CD4-positive, alpha-beta T cell (primary cell): ENCODE measurements around the gene MAST4. TPM values are rescaled to one million over a fixed set of nuclear protein-coding genes. Genes with fewer than 3 reads are reported as not detected.

Experiments
- ATAC-seq: fragments of 200-7000 bp; cut with Tn5 transposase; one replicate; pipeline ENCODE4 v1.10.0; 2022; ENCODE audit warnings: mild to moderate bottlenecking; ENCODE audit not compliant: poor library complexity
- CTCF ChIA-PET: fragments of 350-600 bp; sonication (Branson Sonifier 250); formaldehyde crosslinking; loops from one replicate; lab custom pipeline; 2021; ENCODE audit warnings: antibody characterized with exemption, inconsistent platforms; lab: Charles Lee
- POLR2A ChIA-PET: fragments of 350-600 bp; sonication (Branson Sonifier 250); formaldehyde crosslinking; loops from one replicate; lab custom pipeline; 2021; ENCODE audit warnings: antibody characterized with exemption, inconsistent platforms; lab: Charles Lee
- DNase-seq, 14 experiments: peaks; one replicate each; pipeline ENCODE4 v3.0.0-alpha.2; 2013 to 2020; ENCODE audit warnings: mixed read lengths in 2 of 14
- H3K27ac ChIP-seq, 2 donors: one replicate each; pipeline versions ENCODE4 v1.5.1 to v1.7.0; 2013; ENCODE audit warnings: low read length in 2 of 2, low read depth in 1 of 2, mild to moderate bottlenecking in 1 of 2
- H3K27me3 ChIP-seq, 2 experiments: 1 replicate in 1 of 2; 2 replicates in 1 of 2; pipeline versions ENCODE4 v1.6.1 to v1.7.0; 2013; ENCODE audit warnings: low read length in 2 of 2, control low read depth in 1 of 2, mild to moderate bottlenecking in 1 of 2, moderate library complexity in 1 of 2; ENCODE audit not compliant: insufficient read depth in 2 of 2, control insufficient read depth in 1 of 2
- H3K36me3 ChIP-seq: one replicate; pipeline ENCODE4 v1.6.1; 2013; ENCODE audit warnings: low read length, control low read depth; ENCODE audit not compliant: insufficient read depth
- H3K4me1 ChIP-seq: one replicate; pipeline ENCODE4 v1.6.1; 2013; ENCODE audit warnings: low read length, control low read depth; ENCODE audit not compliant: insufficient read depth
- H3K4me3 ChIP-seq: one replicate; pipeline ENCODE4 v1.5.1; 2013; ENCODE audit warnings: mild to moderate bottlenecking, low read length, moderate library complexity
- H3K9me3 ChIP-seq, 2 experiments: 1 replicate in 1 of 2; 2 replicates in 1 of 2; pipeline versions ENCODE4 v1.6.1 to v1.7.0; 2013; ENCODE audit warnings: low read length in 2 of 2, mild to moderate bottlenecking in 2 of 2, control low read depth in 1 of 2, moderate library complexity in 1 of 2; ENCODE audit not compliant: control insufficient read depth in 1 of 2, insufficient read depth in 1 of 2
- H3K27ac Mint-ChIP-seq: one replicate; pipeline ENCODE4 v1.8.0; 2020; ENCODE audit warnings: mixed read lengths
- H3K27me3 Mint-ChIP-seq: one replicate; pipeline ENCODE4 v1.8.0; 2021; ENCODE audit warnings: mixed read lengths
- H3K36me3 Mint-ChIP-seq: one replicate; pipeline ENCODE4 v1.8.0; 2021; ENCODE audit warnings: low read depth, mixed read lengths
- H3K4me1 Mint-ChIP-seq: one replicate; pipeline ENCODE4 v1.8.0; 2021; ENCODE audit warnings: low read depth, mixed read lengths
- H3K4me3 Mint-ChIP-seq: one replicate; pipeline ENCODE4 v1.8.0; 2020; ENCODE audit warnings: mild to moderate bottlenecking, mixed read lengths
- H3K9me3 Mint-ChIP-seq: one replicate; pipeline ENCODE4 v1.8.0; 2020; ENCODE audit warnings: mixed read lengths
- intact Hi-C, 2 experiments: fragments of 100-400 bp; cut with DNase I in 1 of 2; cut with micrococcal nuclease in 1 of 2; formaldehyde crosslinking; loops; one replicate each; pipeline versions ENCODE4 v1.15.1 to v1.9.0; 2023 to 2025; cut with DNase I, micrococcal nuclease
- total RNA-seq, 174 experiments: library from RNA in 2 of 174; stranded (reverse) in 2 of 174; gene quantifications; one replicate each; pipeline ENCODE4 v1.2.3 and lab custom pipeline; 2021 to 2026
- TF ChIP-seq, protein P1 (sequence below): fragments of 200-600 bp; IDR thresholded peaks from one replicate; pipeline ENCODE4 v1.8.0; 2022; ENCODE audit warnings: antibody characterized with exemption, mild to moderate bottlenecking

Gene MAST4
- total RNA-seq, 2 experiments from 2014 or later: 21.3 to 21.6 TPM

DNA sequence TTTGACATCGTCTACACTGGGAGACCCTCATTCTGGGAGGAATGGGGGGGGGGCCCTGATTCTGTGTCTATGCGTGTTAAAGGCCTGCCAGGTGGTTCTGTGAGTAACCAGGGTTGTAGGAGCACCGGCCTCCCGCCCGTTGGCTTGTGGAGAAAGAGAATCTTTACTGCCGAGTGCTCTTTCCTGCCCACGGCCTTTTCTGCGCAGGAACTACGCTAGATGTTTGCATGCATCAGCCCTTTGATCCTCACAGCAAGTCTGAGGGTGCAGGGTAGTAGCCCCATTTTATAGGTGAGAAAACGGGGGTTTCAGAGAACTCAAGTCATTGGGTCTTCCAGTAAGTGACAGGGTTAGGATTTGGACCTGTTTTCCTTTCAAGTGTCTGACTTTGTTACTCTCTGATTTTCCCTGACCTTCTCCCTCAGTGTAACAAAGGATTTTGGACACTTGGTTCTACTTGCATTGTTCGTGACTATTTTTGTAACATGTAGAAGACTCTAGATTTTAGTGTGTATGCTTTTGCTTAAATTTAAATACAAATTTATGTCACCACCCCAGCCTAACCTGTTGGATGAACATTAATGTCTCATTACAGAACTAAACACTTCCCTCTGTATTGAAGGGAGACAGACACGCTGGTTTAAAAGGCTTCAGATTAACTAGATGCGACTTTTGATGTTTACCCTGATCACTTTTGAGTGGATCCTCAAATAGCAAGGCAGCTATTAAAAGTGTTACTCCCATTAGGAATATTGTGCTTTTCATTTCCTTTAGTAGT is 22.0 kb downstream of the MAST4 start:
- CTCF ChIA-PET: no interaction called here
- Mint-ChIP-seq H3K27me3 (peaks cover 8% of the 10 kb centered on the region), H3K4me3 (no peak overlapping the region), H3K9me3 (no peaks in the 10 kb centered on the region), H3K4me1 (peaks cover 9% of the 10 kb centered on the region), H3K36me3 (no peaks in the 10 kb centered on the region), H3K27ac (no peak overlapping the region)
- ATAC-seq (no peak), DNase-seq (no peak)
- H3K27me3 ChIP-seq: peaks cover 0 to 5% of the 10 kb centered on the region in 2 experiments
- no peak overlapping the region for H3K4me3 ChIP-seq
- TF ChIP-seq, protein P1, sequence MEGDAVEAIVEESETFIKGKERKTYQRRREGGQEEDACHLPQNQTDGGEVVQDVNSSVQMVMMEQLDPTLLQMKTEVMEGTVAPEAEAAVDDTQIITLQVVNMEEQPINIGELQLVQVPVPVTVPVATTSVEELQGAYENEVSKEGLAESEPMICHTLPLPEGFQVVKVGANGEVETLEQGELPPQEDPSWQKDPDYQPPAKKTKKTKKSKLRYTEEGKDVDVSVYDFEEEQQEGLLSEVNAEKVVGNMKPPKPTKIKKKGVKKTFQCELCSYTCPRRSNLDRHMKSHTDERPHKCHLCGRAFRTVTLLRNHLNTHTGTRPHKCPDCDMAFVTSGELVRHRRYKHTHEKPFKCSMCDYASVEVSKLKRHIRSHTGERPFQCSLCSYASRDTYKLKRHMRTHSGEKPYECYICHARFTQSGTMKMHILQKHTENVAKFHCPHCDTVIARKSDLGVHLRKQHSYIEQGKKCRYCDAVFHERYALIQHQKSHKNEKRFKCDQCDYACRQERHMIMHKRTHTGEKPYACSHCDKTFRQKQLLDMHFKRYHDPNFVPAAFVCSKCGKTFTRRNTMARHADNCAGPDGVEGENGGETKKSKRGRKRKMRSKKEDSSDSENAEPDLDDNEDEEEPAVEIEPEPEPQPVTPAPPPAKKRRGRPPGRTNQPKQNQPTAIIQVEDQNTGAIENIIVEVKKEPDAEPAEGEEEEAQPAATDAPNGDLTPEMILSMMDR: no peak
- POLR2A ChIA-PET: no interaction called here
- intact Hi-C loops: no loop called here
- H3K4me1 ChIP-seq: no peaks in the 10 kb centered on the region
- no peak overlapping the region for H3K27ac ChIP-seq
- no peaks in the 10 kb centered on the region for H3K36me3 ChIP-seq
- no peaks in the 10 kb centered on the region for H3K9me3 ChIP-seq

DNA sequence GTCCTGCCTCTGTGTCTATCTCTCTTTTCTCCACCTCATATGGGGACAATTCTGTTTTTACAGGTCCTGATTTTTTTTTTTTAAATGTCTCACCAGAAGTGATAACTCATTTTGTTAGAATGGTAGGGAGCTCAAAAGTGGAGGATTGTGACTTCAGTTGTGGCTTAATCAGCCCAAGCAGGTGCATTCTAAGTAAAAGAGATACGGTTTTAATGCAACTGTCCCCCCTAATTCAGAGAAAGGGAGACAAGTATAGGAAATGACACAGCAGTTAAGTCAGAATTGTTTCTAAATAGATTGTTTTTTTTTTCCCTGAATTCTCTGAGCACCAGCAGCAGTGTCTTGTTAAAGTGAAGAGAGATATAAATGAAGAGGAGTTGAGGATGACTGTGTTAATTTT is 24.5 kb downstream of the MAST4 start:
- no peaks in the 10 kb centered on the region for H3K9me3 ChIP-seq
- H3K27ac ChIP-seq: no peak overlapping the region
- CTCF ChIA-PET: no interaction called here
- no peak overlapping the region for H3K27ac Mint-ChIP-seq
- H3K9me3 Mint-ChIP-seq: no peaks in the 10 kb centered on the region
- H3K4me3 Mint-ChIP-seq: no peak overlapping the region
- POLR2A ChIA-PET: no interaction called here
- H3K36me3 ChIP-seq: no peaks in the 10 kb centered on the region
- peaks cover 0 to 5% of the 10 kb centered on the region in 2 experiments for H3K27me3 ChIP-seq
- intact Hi-C loops: no loop called here
- H3K4me1 Mint-ChIP-seq: peaks cover 9% of the 10 kb centered on the region
- H3K36me3 Mint-ChIP-seq: no peaks in the 10 kb centered on the region
- TF ChIP-seq, protein P1: no peak
- no peak for DNase-seq
- no peak overlapping the region for H3K4me3 ChIP-seq
- H3K4me1 ChIP-seq: no peaks in the 10 kb centered on the region
- ATAC-seq: no peak
- peaks cover 12% of the 10 kb centered on the region for H3K27me3 Mint-ChIP-seq

DNA sequence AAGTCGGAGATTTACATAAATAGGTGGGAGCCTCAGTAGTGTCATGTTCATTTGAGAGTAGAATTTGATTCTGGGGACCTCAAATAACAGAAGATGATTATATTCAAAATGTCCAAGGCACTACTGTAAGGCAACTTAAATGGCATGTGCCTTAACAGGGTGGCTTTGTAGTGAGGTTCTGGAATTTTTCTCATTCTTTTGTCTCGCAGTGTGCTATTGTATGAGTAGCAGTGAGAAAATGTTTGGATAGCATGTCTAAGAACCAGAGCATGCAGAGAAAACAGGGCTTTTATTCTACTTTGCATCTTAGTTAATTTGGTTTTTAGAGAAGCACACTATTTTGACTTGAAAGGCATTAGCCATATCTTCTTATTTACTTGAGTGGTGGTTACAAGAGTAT is 25.0 kb downstream of the MAST4 start:
- Histone ChIP-seq H3K27ac (no peak overlapping the region), H3K27me3 (peaks cover 0 to 5% of the 10 kb centered on the region in 2 experiments), H3K9me3 (no peaks in the 10 kb centered on the region), H3K36me3 (no peaks in the 10 kb centered on the region), H3K4me1 (no peaks in the 10 kb centered on the region), H3K4me3 (no peak overlapping the region)
- intact Hi-C loops: no loop called here
- no peak overlapping the region for H3K27ac Mint-ChIP-seq
- ATAC-seq (no peak), DNase-seq (no peak)
- H3K9me3 Mint-ChIP-seq: no peaks in the 10 kb centered on the region
- CTCF ChIA-PET: no interaction called here
- H3K27me3 Mint-ChIP-seq: peaks cover 12% of the 10 kb centered on the region
- H3K36me3 Mint-ChIP-seq: no peaks in the 10 kb centered on the region
- TF ChIP-seq, protein P1: no peak
- no peak overlapping the region for H3K4me3 Mint-ChIP-seq
- POLR2A ChIA-PET: no interaction called here
- peaks cover 9% of the 10 kb centered on the region for H3K4me1 Mint-ChIP-seq
